Germinal center (tissue), 1 donor: ENCODE results near the gene BAIAP2L1.
"Not testable (repeated sequence)": the region's sequence is repeated elsewhere in the genome, so short reads cannot be mapped to it uniquely, and the experiment has no call there.

Source experiments
- DNase-seq: peaks from one replicate; pipeline ENCODE4 v3.0.0; 2012; ENCODE audit warnings: mixed read lengths, low spot score

The BAIAP2L1 gene

GRCh38 chr7:98400542-98401340, at the start of gene BAIAP2L1:
TSS of gene BAIAP2L1 (minus strand) at chr7:98401090. CDS start at chr7:98400852, 238 bp downstream.
- peak; percentile 95 for DNase-seq

- DNase-seq: no peak
Measured at GRCh38 chr7:98448766-98449165, 47.9 kb upstream of the BAIAP2L1 start.

- DNase-seq: not testable (repeated sequence)
Measured at GRCh38 chr7:98440992-98441391, 40.1 kb upstream of the BAIAP2L1 start.

- no peak for DNase-seq
Measured at GRCh38 chr7:98439484-98439883, 38.6 kb upstream of the BAIAP2L1 start.

- no peak for DNase-seq
Measured at GRCh38 chr7:98434087-98434486, 33.2 kb upstream of the BAIAP2L1 start.

GRCh38 chr7:98429799-98430198, 28.9 kb upstream of the BAIAP2L1 start:
- DNase-seq: no peak

- no peak for DNase-seq
Measured at GRCh38 chr7:98423043-98423442, 22.2 kb upstream of the BAIAP2L1 start.

GRCh38 chr7:98420966-98421612, 20.2 kb upstream of the BAIAP2L1 start:
- DNase-seq: peak; percentile 88

GRCh38 chr7:98419988-98420387, 19.1 kb upstream of the BAIAP2L1 start:
- DNase-seq: not testable (repeated sequence)

- DNase-seq: not testable (repeated sequence)
Measured at GRCh38 chr7:98419316-98419691, 18.4 kb upstream of the BAIAP2L1 start.

GRCh38 chr7:98418636-98419315, 17.9 kb upstream of the BAIAP2L1 start:
- DNase-seq: no peak

GRCh38 chr7:98418271-98418635, 17.4 kb upstream of the BAIAP2L1 start:
- DNase-seq: no peak

- DNase-seq: not testable (repeated sequence)
Measured at GRCh38 chr7:98417604-98418270, 16.8 kb upstream of the BAIAP2L1 start.

GRCh38 chr7:98414205-98414900, 13.5 kb upstream of the BAIAP2L1 start:
- DNase-seq: no peak

- DNase-seq: not testable (repeated sequence)
Measured at GRCh38 chr7:98413655-98414054, 12.8 kb upstream of the BAIAP2L1 start.

- DNase-seq: no peak
Measured at GRCh38 chr7:98409843-98410242, 9.0 kb upstream of the BAIAP2L1 start.

GRCh38 chr7:98408146-98408545, 7.3 kb upstream of the BAIAP2L1 start:
- not testable (repeated sequence) for DNase-seq

GRCh38 chr7:98406827-98407226, 5.9 kb upstream of the BAIAP2L1 start:
- DNase-seq: no peak

GRCh38 chr7:98404840-98405239, 4.0 kb upstream of the BAIAP2L1 start:
- no peak for DNase-seq

- no peak for DNase-seq
Measured at GRCh38 chr7:98399890-98400541, 874 bp downstream of the BAIAP2L1 start.

- DNase-seq: no peak
Measured at GRCh38 chr7:98399462-98399861, 1.4 kb downstream of the BAIAP2L1 start.
